Measurements from ENCODE around the gene GRSF1.
"Not testable (repeated sequence)": the region's sequence is repeated elsewhere in the genome, so short reads cannot be mapped to it uniquely, and the experiment has no call there.

GRCh38 chr4:70840137-70840536 lies 447 bp upstream of the GRSF1 start:
- TF ChIP-seq POLR2A (IDR thresholded peaks at IDR 0.05; ENCODE audit: low read length); GATA1 (IDR thresholded peaks at IDR 0.05; ENCODE audit: low read depth, low read length): not testable (repeated sequence)

Measured in erythroblast (primary cell).